HG03139 (cell line): ENCODE measurements around the gene SRRM5.
"Not testable (repeated sequence)": the region's sequence is repeated elsewhere in the genome, so short reads cannot be mapped to it uniquely, and the experiment has no call there.

Experiments used
- ATAC-seq: cut with Tn5 transposase; IDR thresholded peaks from one replicate; pipeline ENCODE4 v1.9.1; 2021; ENCODE audit not compliant: unreplicated experiment

Gene SRRM5

GRCh38 chr19:43612374-43612773 lies 486 bp downstream of the SRRM5 start:
- no peak for ATAC-seq

- ATAC-seq, result no peak
These were observed 4.4 kb downstream of the SRRM5 start for GRCh38 chr19:43616306-43616705.

GRCh38 chr19:43616954-43617353 lies 5.1 kb downstream of the SRRM5 start:
- ATAC-seq, result no peak

DNA sequence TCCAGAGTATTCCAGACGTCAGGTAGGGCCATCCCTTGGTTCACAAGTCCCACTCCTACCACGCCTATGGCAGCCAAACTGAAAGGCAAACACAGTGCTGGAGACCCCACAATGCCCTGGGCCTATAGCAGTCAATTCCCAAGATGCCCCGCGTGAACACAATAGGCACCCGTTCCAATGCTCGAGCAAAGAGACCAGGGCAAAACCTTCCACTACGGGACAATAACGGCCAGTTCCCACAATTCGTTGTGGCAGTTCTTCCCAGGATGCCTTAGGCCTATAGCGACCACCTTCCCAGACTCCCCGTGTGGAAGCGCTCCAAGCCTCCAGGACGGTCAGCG lies 7.0 kb downstream of the SRRM5 start:
- ATAC-seq, result peak; percentile 25

GRCh38 chr19:43619262-43620060 lies 7.6 kb downstream of the SRRM5 start, which contains the start of gene ZNF428:
Gene ZNF428, minus strand, starts transcription at chr19:43619629. Its CDS starts 5,325 bp downstream, at chr19:43614304.
- peak; percentile 51 for ATAC-seq

DNA sequence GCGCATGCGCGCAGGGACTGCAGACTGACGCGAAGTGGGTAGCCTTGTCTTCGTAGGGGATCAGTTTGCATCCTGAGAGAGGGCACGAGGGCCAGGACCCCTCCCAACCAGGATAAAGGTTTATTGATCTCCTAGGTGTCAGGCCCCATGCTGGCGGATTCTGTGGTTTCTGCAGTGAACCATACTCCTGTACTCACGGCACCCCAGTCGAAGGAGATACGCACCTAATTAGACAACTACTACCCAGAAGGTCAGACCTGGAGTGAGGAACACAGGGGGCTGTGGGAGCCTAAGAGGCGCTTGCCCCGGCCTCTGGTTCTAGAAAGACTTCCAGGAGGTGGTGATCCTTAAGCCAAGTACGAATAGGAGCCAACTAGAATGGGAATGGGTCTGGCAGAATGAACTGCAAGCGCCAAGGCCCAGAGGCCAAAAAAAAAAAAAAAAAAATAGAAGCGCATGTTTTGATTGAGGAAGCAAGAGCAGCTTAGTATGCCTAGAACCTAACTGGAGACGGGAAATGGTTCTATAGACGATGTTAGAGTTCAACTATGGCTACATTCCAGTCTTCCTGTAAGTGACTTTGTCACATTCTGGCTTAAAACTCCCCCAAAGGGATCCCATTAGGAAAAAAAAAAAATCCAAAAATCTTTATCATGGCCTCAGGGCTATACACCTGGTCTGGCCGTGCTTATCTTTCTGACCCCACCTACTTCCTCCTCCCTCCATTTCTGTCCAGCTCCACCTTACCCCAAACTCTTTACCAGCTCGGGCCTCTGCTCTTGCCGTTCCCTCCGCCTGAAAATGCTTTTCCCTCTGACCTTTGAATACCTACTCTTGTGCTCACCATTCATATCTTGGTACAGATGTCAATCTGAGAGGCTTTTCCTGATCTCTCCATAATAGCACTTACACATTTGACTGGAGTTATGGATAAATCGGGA lies 8.4 kb downstream of the SRRM5 start:
- ATAC-seq, result no peak

DNA sequence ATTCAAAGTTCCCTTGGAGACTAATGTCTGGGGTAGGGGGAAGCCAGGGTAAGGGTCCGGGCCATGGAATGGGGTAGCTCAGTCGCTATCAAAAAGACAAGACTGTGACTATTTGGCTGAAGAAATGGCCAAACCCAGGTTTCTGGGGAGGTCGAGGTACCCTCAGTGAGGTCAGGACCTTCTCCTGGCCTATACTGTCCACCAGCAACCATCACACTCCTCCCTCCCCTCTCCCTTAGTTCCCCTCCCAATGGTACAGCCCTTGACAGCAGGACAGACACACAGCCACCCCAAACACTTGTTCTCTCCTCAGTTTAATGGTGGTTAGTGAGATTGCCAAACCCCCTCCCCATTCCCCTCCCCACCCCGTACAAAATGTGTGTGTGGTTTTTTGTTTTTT lies 10.2 kb downstream of the SRRM5 start:
- ATAC-seq, result no peak

DNA sequence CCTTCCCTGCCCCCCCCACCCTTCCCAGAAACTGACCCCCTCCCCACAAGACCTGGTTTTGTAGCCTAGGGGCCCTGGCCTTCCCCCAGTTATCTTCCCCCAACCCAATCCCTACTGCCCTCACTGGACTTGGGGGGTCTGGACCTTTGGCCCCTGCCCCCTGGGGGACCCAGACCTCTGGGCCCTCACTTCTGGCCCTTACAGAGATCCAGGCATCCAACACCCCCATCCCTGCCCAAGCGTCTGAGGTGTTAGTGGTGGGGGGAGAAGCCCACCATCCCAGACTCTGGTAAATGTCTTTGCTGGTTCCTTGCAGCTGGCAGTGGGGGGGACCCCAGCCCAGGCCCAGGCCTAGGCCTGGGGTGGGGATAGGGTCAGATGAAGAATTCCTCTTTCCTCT lies 11.1 kb downstream of the SRRM5 start:
- no peak for ATAC-seq

GRCh38 chr19:43623889-43624670 lies 12.2 kb downstream of the SRRM5 start:
- no peak for ATAC-seq

DNA sequence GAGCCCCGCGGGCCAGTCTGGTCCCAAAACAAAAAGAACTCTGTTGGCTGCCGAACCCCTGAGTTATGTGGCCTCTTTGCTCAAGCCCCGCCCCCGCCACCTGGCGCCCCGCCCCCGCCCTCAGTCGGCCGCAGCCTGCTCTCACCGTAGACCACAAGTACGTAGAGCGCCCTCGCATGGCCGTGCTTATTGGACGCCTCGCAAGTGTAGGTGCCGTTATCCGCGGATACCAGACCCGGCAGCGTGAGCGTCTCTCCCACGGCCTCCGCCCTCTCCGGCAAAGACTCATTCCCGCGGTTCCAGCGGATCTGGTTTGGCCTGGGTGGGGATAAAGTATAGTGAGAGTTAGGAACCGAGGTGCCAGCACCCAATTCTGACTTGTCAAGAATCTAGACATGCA lies 13.0 kb downstream of the SRRM5 start:
- no peak for ATAC-seq

DNA sequence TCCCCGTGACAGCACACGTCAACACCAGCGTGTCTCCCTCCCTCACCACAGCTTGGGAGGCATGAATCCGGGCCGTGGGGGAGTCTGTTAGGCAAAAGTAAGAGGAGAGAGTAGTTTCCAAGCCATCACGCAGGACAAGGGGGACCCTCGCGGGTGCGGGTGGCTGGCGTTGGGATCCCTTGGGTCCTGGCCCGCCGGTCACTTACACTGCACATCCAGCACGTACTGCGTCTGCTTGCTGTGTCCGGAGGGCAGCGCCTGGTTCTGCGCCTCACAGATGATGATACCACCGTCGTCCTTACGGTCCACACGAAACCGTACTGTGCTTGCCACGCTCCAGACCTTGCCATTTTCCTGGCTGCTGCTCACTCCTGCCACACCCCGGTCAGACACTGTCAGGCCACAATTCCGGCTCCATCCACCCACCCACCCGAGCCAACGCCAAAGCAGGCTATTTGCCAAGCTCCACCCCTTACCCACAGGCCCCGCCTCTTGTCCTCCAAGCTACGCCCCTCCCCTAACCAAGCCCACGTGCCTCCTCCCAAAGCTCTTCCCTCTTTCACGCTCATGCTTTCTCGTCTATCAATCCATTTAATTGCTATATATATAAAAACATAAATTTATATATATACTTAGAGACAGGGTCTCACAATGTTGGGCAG lies 14.2 kb downstream of the SRRM5 start:
- no peak for ATAC-seq

DNA sequence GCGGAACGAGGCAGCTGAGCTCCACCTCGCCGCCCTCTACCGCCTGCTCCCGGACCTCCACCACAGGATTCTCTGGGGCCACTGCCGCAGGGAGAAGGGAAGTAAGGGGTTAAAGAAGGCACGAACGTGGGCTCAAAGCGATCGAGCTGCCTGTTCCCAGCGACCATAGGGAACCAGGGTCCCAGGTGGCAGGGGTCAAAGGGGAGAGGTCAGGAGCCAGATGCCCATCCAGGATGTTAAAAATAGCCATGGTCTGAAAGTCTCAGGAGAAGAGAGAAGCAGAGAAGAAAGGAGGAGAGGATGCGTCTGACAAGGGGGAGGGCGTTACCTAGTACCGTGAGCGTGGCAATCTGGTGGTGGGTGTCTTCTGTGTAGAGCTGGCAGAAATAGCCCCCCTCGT lies 14.9 kb downstream of the SRRM5 start:
- ATAC-seq, result no peak

DNA sequence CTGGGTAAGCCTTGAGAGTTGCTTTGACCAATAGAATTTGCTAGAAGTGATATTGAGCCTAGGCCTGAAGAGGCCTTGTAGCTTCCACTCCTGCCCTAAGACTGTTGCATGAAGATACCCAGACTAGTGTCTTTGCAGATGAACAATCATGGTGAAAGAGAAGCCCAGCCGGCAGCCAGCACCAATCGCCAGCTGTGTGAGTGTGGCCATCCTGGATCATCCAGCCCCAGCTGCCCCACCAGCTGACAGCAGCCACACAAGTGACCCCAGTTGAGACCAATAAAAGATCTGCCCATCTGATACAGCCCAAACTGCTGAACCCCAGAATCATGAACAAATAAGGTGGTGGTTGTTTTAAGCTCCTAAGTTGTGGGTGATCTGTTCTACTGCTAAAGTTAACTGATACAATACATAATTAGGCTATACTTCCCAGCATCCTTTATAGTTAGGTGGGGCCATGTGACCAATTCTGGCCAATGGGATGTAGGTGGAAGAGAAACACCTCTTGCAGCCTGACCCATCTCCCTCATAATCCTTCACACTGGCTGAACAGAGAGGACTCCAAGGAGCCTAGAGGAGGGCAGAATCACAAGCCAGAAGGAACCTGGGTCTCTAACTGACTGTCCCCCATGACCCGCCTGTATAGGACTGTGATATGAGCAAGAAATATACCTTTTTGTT lies 16.9 kb downstream of the SRRM5 start:
- no peak for ATAC-seq

- ATAC-seq, result no peak
These were observed 19.6 kb downstream of the SRRM5 start for GRCh38 chr19:43631491-43631890.

DNA sequence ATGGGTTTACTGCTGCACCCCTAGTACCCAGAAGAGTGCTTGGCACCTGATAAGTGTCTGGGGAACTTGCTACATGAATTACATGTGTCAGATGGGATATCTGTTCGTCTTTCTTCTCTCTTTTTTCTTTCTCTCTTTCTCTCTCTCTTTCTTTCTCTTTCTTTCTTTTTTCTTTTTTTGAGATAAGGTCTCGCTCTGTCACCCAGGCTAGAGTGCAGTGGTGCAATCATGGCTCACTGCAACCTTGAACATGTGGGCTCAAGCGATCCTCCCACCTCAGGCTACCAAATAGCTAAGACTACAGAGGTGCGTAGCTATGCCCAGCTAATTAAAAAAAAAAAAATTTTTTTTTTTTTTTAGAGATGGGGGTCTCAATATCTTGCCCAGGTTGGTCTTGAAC lies 21.6 kb downstream of the SRRM5 start:
- no peak for ATAC-seq

DNA sequence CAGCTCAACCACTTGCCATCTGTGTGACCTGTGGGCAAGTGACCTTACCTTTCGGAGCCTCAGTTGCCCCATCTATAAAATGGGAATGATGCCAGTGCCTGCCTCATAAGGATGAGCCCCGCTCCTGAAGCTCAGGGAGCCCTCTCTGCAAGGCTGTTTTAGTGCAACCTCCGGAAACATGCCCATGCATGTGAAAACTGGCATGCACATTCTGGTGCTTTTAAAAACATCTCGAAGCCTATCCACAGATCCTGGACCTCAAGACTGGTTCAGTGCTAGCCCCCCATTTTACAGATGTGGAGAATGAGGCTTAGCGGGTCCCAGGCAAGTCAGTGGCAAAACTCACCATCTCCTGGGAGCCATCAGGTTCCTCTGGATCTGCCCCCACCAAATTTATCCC lies 22.2 kb downstream of the SRRM5 start:
- no peak for ATAC-seq

DNA sequence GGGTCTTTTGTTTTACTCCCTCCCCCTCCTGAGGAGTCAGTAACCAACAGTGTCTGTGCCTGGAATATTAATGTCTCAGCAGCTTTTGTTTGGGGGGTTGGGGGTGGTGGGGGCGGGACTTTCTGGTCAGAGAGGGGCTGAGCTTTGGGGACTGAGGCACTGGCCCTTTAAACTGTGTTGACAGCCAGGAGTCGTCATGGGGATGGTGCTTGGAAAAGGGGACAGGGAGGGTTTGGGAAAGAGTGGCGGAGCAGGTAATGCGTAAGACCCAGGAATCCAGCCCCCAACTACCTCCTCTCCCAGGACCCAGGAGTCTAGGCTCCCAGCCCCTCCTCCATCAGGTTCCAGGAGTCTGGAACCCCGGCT lies 22.6 kb downstream of the SRRM5 start:
- ATAC-seq, result no peak

GRCh38 chr19:43634872-43635560 lies 23.1 kb downstream of the SRRM5 start:
- ATAC-seq, result no peak

- not testable (repeated sequence) for ATAC-seq
These were observed 23.7 kb downstream of the SRRM5 start for GRCh38 chr19:43635561-43635940.
